ENCODE data around the gene NFS1. TPM values are rescaled to one million over a fixed set of nuclear protein-coding genes. Genes with fewer than 3 reads are reported as not detected.
A peak's percentile ranks its signal among the peaks of the same experiment; 100 is the strongest.

Gene NFS1
- total and polyA plus RNA-seq, 3 donors from 2014 or later, result 84.1 to 90.6 (median 86.6) TPM

DNA sequence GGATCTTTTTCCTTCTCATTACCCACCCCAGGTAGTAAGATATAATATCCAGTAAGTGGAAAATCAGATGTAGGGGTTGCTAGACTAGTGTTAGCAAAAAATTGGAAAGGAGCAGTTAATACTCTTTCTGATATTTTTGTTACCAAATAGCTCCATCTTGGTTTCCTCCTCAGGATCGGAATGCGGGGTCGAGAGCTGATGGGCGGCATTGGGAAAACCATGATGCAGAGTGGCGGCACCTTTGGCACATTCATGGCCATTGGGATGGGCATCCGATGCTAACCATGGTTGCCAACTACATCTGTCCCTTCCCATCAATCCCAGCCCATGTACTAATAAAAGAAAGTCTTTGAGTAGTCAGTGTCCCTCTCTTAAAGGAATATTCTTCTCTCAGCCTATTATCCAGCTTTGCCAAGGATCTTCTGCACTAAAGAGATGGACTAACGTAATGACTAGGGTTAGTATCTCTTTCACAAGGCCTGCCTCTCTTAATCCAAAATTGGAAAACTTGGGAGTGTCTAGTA is 1.5 kb upstream of the NFS1 start:
- H3K27ac ChIP-seq, result peak overlapping the region in 1 of 2 donors; percentile 91
- TF ChIP-seq, protein P1, sequence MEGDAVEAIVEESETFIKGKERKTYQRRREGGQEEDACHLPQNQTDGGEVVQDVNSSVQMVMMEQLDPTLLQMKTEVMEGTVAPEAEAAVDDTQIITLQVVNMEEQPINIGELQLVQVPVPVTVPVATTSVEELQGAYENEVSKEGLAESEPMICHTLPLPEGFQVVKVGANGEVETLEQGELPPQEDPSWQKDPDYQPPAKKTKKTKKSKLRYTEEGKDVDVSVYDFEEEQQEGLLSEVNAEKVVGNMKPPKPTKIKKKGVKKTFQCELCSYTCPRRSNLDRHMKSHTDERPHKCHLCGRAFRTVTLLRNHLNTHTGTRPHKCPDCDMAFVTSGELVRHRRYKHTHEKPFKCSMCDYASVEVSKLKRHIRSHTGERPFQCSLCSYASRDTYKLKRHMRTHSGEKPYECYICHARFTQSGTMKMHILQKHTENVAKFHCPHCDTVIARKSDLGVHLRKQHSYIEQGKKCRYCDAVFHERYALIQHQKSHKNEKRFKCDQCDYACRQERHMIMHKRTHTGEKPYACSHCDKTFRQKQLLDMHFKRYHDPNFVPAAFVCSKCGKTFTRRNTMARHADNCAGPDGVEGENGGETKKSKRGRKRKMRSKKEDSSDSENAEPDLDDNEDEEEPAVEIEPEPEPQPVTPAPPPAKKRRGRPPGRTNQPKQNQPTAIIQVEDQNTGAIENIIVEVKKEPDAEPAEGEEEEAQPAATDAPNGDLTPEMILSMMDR (IDR thresholded peaks at IDR 0.05), result no peak
- TF ChIP-seq POLR2A (IDR thresholded peaks at IDR 0.05), result no peak

DNA sequence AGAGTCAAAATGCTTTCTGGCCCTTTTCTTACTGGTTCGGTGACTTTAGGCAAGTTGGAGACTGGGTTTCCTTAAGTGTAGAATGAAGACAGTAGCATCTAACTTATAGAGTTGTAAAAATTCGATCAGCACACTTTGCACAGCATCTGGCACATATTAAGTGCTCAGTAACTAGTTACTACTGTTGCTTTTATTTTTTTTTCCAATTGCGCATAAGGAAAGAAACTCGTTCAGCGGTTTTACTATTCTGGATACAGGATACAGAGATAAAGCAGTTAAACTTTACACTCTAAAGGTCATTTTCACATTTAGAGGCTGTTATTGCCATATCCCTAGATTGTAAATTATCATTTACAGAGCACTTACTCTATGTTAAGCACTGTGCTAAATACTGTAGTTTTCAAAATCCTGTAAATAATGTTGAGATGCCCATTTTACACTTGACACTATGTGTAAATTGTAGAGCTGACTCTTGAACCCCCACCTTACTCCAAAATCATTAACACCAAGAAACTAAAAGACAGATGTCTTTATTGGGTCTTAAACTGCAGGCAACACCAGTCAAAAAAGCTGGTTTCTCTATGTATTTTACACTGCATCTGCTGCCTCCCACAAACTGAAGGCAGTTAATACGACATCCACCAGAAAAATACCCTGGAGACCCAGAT is 939 bp upstream of the NFS1 start:
- Histone ChIP-seq H3K4me1 (peaks cover 19% of the 10 kb centered on the region), H3K9me3 (no peaks in the 10 kb centered on the region), H3K27me3 (no peaks in the 10 kb centered on the region), H3K27ac (peak overlapping the region; percentile 88 to 91), H3K4me3 (peak overlapping the region; percentile 92 to 97), H3K36me3 (ENCODE audit: low read depth, missing control alignments) (no peaks in the 10 kb centered on the region)
- no peak for DNase-seq
- intact Hi-C loops (cut with DNase I; ENCODE audit: low total_unique reads), result no loop called here
- 16 to 18% methylated on average over 6 of the region's 6 CpGs for WGBS, 2 donors
- TF ChIP-seq, protein P1 (IDR thresholded peaks at IDR 0.05), result no peak
- no peak for TF ChIP-seq POLR2A (IDR thresholded peaks at IDR 0.05)

More for the DNA sequence above, 1.5 kb upstream of the NFS1 start:
- Histone ChIP-seq H3K4me1 (peaks cover 19% of the 10 kb centered on the region), H3K9me3 (no peaks in the 10 kb centered on the region), H3K36me3 (ENCODE audit: low read depth, missing control alignments) (no peaks in the 10 kb centered on the region), H3K4me3 (no peak overlapping the region), H3K27me3 (no peaks in the 10 kb centered on the region)
- DNase-seq, result peak; percentile 11
- WGBS, 2 donors, result 66 to 76% methylated on average over 7 of the region's 7 CpGs
- intact Hi-C loops (cut with DNase I; ENCODE audit: low total_unique reads), result no loop called here

DNA sequence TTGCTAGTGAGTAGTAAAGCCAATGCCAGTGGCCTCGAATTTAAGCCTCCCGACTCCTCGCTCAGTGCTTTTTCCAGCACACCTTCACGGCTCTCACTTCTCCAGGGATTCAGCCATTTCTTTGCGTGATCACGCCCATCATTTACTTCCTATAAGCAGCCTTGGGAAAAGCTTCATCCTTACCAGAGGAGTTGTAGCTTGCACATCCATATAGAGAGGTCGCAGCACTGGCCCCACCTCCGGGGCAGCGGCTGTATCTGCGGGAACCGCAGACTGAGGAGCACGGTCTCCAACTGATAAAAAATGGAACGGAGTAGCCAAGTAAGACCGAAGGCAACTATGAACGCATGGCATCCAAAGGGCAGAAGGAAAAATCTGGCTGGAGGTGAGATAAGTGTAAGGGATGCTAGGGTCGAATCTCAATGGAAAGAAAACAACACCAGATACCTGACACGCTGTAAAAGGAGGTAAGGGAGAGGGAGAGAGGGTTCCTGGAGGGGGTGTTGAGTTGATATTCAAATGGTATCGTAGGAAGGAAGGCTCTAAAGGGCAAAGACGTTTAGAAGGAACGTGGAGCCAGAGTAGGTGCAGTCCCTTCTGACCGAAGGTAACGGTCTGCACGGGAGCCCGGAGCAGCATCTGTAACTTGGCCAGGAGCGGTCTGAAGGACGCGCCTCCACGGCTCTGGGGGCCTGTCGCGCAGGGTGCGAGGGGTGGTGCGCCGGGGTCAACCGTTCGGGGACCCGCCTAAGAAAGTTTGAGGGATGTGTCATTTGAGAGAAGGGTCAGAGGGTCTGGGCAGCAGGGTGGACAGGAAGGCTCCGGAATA is 640 bp downstream of the NFS1 start:
- no peaks in the 10 kb centered on the region for H3K36me3 ChIP-seq (ENCODE audit: low read depth, missing control alignments)
- intact Hi-C loops (cut with DNase I; ENCODE audit: low total_unique reads), result no loop called here
- H3K27ac ChIP-seq, result peak overlapping the region; percentile 88 to 91
- peaks cover 19% of the 10 kb centered on the region for H3K4me1 ChIP-seq
- WGBS, 2 donors, result 2 to 3% methylated on average over 30 to 37 of the region's 37 CpGs
- TF ChIP-seq, protein P1 (IDR thresholded peaks at IDR 0.05), result no peak
- no peak for TF ChIP-seq POLR2A (IDR thresholded peaks at IDR 0.05)
- H3K4me3 ChIP-seq, result peak overlapping the region; percentile 92 to 97
- H3K27me3 ChIP-seq, result no peaks in the 10 kb centered on the region
- DNase-seq, result no peak
- no peaks in the 10 kb centered on the region for H3K9me3 ChIP-seq

DNA sequence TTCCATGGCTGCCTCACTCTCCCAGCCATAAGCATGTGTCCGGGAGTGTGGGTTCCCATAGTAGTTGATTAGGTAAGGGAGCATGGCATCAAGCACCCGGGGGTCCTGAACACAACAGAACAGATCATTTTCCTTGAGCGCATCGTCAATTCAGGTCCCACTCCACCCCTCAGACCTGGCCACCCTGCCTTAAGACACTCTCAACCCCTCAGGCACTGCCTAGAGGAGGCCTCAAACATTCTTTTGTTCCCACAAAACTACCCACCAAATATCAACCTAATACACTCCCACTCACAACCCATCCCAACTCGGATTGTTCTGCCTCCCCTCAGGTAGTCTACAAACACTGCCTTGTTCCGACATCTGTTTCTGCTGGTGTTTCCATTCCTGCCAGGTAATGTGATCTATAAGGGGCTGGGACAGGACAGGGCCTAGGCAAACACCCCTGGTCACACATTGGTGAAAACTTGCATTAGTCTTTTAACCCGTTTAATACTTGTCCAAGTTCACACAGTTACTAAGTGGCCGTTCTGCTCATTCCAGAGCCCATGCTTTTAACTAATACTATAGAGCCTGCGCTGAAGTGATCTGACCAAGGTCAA is 1.4 kb downstream of the NFS1 start:
- 40 to 53% methylated on average over 9 of the region's 9 CpGs for WGBS, 2 donors
- intact Hi-C loops (cut with DNase I; ENCODE audit: low total_unique reads), result no loop called here
- H3K4me3 ChIP-seq, result peak overlapping the region; percentile 92 to 97
- no peaks in the 10 kb centered on the region for H3K9me3 ChIP-seq
- no peaks in the 10 kb centered on the region for H3K27me3 ChIP-seq
- no peak for TF ChIP-seq POLR2A (IDR thresholded peaks at IDR 0.05)
- TF ChIP-seq, protein P1 (IDR thresholded peaks at IDR 0.05), result no peak
- no peak for DNase-seq
- peaks cover 19% of the 10 kb centered on the region for H3K4me1 ChIP-seq
- H3K27ac ChIP-seq, result no peak overlapping the region
- no peaks in the 10 kb centered on the region for H3K36me3 ChIP-seq (ENCODE audit: low read depth, missing control alignments)
